NCI-H1105 treated with DMSO at 0.1 percent for 48 hours (cell line): ENCODE measurements around the gene CASP7.
"Not testable (repeated sequence)": the region's sequence is repeated elsewhere in the genome, so short reads cannot be mapped to it uniquely, and the experiment has no call there.

Source experiments
- DNase-seq: peaks from one replicate; lab custom pipeline; 2025; lab: John Stamatoyannopoulos, UW

CASP7 gene

GRCh38 chr10:113679463-113680189, at the start of gene CASP7:
TSS of gene CASP7 (plus strand) at chr10:113679912. CDS start at chr10:113697494, 17,582 bp downstream.
- DNase-seq, result peak; percentile 54

- no peak for DNase-seq
Observed at GRCh38 chr10:113630929-113631533, 48.7 kb upstream of the CASP7 start.

GRCh38 chr10:113631684-113632367, 47.9 kb upstream of the CASP7 start:
- DNase-seq, result no peak

- no peak for DNase-seq
Observed at GRCh38 chr10:113639966-113640365, 39.7 kb upstream of the CASP7 start.

GRCh38 chr10:113641702-113642101, 38.0 kb upstream of the CASP7 start:
- no peak for DNase-seq

GRCh38 chr10:113643183-113643582, 36.5 kb upstream of the CASP7 start:
- no peak for DNase-seq

GRCh38 chr10:113644185-113645120, 35.3 kb upstream of the CASP7 start:
- DNase-seq, result no peak

GRCh38 chr10:113646336-113647201, 33.1 kb upstream of the CASP7 start:
- no peak for DNase-seq

- DNase-seq, result no peak
Observed at GRCh38 chr10:113647812-113648211, 31.9 kb upstream of the CASP7 start.

- no peak for DNase-seq
Observed at GRCh38 chr10:113648478-113648877, 31.2 kb upstream of the CASP7 start.

- no peak for DNase-seq
Observed at GRCh38 chr10:113650172-113650571, 29.5 kb upstream of the CASP7 start.

- DNase-seq, result no peak
Observed at GRCh38 chr10:113651021-113651420, 28.7 kb upstream of the CASP7 start.

GRCh38 chr10:113651898-113652297, 27.8 kb upstream of the CASP7 start:
- DNase-seq, result no peak

- not testable (repeated sequence) for DNase-seq
Observed at GRCh38 chr10:113652456-113652855, 27.3 kb upstream of the CASP7 start.

GRCh38 chr10:113656896-113657295, 22.8 kb upstream of the CASP7 start:
- no peak for DNase-seq

GRCh38 chr10:113657544-113657943, 22.2 kb upstream of the CASP7 start:
- no peak for DNase-seq

- no peak for DNase-seq
Observed at GRCh38 chr10:113661332-113661731, 18.4 kb upstream of the CASP7 start.

- DNase-seq, result no peak
Observed at GRCh38 chr10:113663142-113663541, 16.6 kb upstream of the CASP7 start.

- no peak for DNase-seq
Observed at GRCh38 chr10:113663908-113664307, 15.8 kb upstream of the CASP7 start, which contains the start of gene NRAP. TSS of gene NRAP (minus strand) at chr10:113664041. CDS start at chr10:113663882, 159 bp downstream.

- no peak for DNase-seq
Observed at GRCh38 chr10:113665352-113665751, 14.4 kb upstream of the CASP7 start.

- DNase-seq, result no peak
Observed at GRCh38 chr10:113665806-113666354, 13.8 kb upstream of the CASP7 start.
